GM19463 (cell line): Measurements from ENCODE around the gene DPT.
"Not testable (repeated sequence)": the region's sequence is repeated elsewhere in the genome, so short reads cannot be mapped to it uniquely, and the experiment has no call there.

Source experiments
- ATAC-seq: cut with Tn5 transposase; IDR thresholded peaks from one replicate; pipeline ENCODE4 v1.9.1; 2021; ENCODE audit warnings: mild to moderate bottlenecking, moderate library complexity; ENCODE audit not compliant: unreplicated experiment

Gene DPT

GRCh38 chr1:168728473-168729404 lies at the start of gene DPT:
TSS of gene DPT (minus strand) at chr1:168729206. CDS start at chr1:168729174, 32 bp downstream.
- no peak for ATAC-seq

- no peak for ATAC-seq
Observed at GRCh38 chr1:168775366-168775765, 46.4 kb upstream of the DPT start.

- no peak for ATAC-seq
Observed at GRCh38 chr1:168774241-168774640, 45.2 kb upstream of the DPT start.

- no peak for ATAC-seq
Observed at GRCh38 chr1:168772428-168773060, 43.5 kb upstream of the DPT start.

- ATAC-seq = no peak
Observed at GRCh38 chr1:168771104-168771630, 42.2 kb upstream of the DPT start.

- not testable (repeated sequence) for ATAC-seq
Observed at GRCh38 chr1:168769893-168770292, 40.9 kb upstream of the DPT start.

GRCh38 chr1:168767894-168768584 lies 39.0 kb upstream of the DPT start:
- ATAC-seq = no peak

GRCh38 chr1:168766568-168766967 lies 37.6 kb upstream of the DPT start:
- no peak for ATAC-seq

GRCh38 chr1:168763031-168763430 lies 34.0 kb upstream of the DPT start:
- no peak for ATAC-seq

- no peak for ATAC-seq
Observed at GRCh38 chr1:168762473-168762872, 33.5 kb upstream of the DPT start.

GRCh38 chr1:168760781-168761180 lies 31.8 kb upstream of the DPT start:
- ATAC-seq = no peak

GRCh38 chr1:168760241-168760640 lies 31.2 kb upstream of the DPT start:
- ATAC-seq = no peak

- no peak for ATAC-seq
Observed at GRCh38 chr1:168759077-168759476, 30.1 kb upstream of the DPT start.

GRCh38 chr1:168758503-168758902 lies 29.5 kb upstream of the DPT start:
- no peak for ATAC-seq

- ATAC-seq = no peak
Observed at GRCh38 chr1:168755800-168756418, 26.9 kb upstream of the DPT start.

- ATAC-seq = no peak
Observed at GRCh38 chr1:168752171-168752832, 23.3 kb upstream of the DPT start.

GRCh38 chr1:168751195-168751650 lies 22.2 kb upstream of the DPT start:
- ATAC-seq = no peak

- no peak for ATAC-seq
Observed at GRCh38 chr1:168742994-168743650, 14.1 kb upstream of the DPT start.

- no peak for ATAC-seq
Observed at GRCh38 chr1:168742386-168742785, 13.4 kb upstream of the DPT start.

GRCh38 chr1:168739908-168740307 lies 10.9 kb upstream of the DPT start:
- no peak for ATAC-seq
